Thyroid gland (tissue), 4 donors: ENCODE results near the gene GTF3C5. TPM values are rescaled to one million over a fixed set of nuclear protein-coding genes. Genes with fewer than 3 reads are reported as not detected.
"Not testable (repeated sequence)": the region's sequence is repeated elsewhere in the genome, so short reads cannot be mapped to it uniquely, and the experiment has no call there.

Experiments
- DNase-seq, 2 donors: peaks; one replicate each; pipeline ENCODE4 v3.0.0-alpha.2; 2019
- H3K27ac ChIP-seq, 3 donors: fragments of 200-600 bp; sonication (generic); 1 replicate in 2 of 3; 2 replicates in 1 of 3; pipeline ENCODE4 v1.5.1; 2016 to 2019; ENCODE audit warnings: mild to moderate bottlenecking in 1 of 3, moderate library complexity in 1 of 3
- H3K27me3 ChIP-seq: fragments of 200-600 bp; sonication (generic); one replicate; pipeline ENCODE4 v1.5.1; 2019
- H3K36me3 ChIP-seq, 2 donors: fragments of 200-600 bp; sonication (generic); one replicate each; pipeline ENCODE4 v1.5.1; 2016 to 2019
- H3K4me1 ChIP-seq, 2 donors: fragments of 200-600 bp; sonication (generic); one replicate each; pipeline ENCODE4 v1.5.1; 2017 to 2019
- H3K4me3 ChIP-seq, 3 donors: fragments of 200-600 bp; sonication (generic); replicated peaks in 1 of 3; 1 replicate in 2 of 3; 2 replicates in 1 of 3; pipeline ENCODE4 v1.5.1; 2016; ENCODE audit warnings: mild to moderate bottlenecking in 1 of 3
- H3K9me3 ChIP-seq: fragments of 200-600 bp; sonication (generic); one replicate; pipeline ENCODE4 v1.5.1; 2017
- CTCF ChIP-seq, 6 experiments: fragments of 200-600 bp in 3 of 6; fragments of 450-650 bp in 3 of 6; sonication (generic) in 3 of 6; IDR thresholded peaks; one replicate each; pipeline ENCODE4 v1.5.1; 2016 to 2019; ENCODE audit warnings: antibody characterized with exemption in 6 of 6, mild to moderate bottlenecking in 2 of 6, inconsistent platforms in 1 of 6, moderate library complexity in 1 of 6
- POLR2A ChIP-seq, 2 donors: fragments of 450-650 bp; IDR thresholded peaks; one replicate each; pipeline ENCODE4 v1.6.1; 2017; ENCODE audit warnings: antibody characterized with exemption in 2 of 2, mild to moderate bottlenecking in 2 of 2, moderate library complexity in 1 of 2
- WGBS, 2 donors: methylation state at CpG; one replicate each; pipeline ENCODE4 v1.1.5; 2017; 5-methylcytosine and 5-hydroxymethylcytosine counted together
- intact Hi-C: fragments of 100-400 bp; cut with DNase I; formaldehyde crosslinking; loops from one replicate; pipeline ENCODE4 v1.15.1; 2023
- total RNA-seq, 4 donors: library from RNA; depleted of rRNA; stranded (reverse); fragments of >200 nt; gene quantifications; one replicate each; pipeline ENCODE4 v1.2.3, GENCODE V29; 2016

Gene GTF3C5
- total RNA-seq, 4 donors from 2014 or later, result 49.3 to 69.0 (median 56.8) TPM

GRCh38 chr9:132997591-132997990 is 33.2 kb upstream of the GTF3C5 start:
- Histone ChIP-seq H3K27me3 (no peaks in the 10 kb centered on the region), H3K27ac (no peak overlapping the region), H3K9me3 (no peaks in the 10 kb centered on the region), H3K4me3 (no peak overlapping the region), H3K36me3 (no peaks in the 10 kb centered on the region), H3K4me1 (no peaks in the 10 kb centered on the region)
- TF ChIP-seq CTCF (IDR thresholded peaks at IDR 0.05) (no peak), POLR2A (IDR thresholded peaks at IDR 0.05) (no peak)
- intact Hi-C loops, result no loop called here
- 51% methylated on average over 4 of the region's 4 CpGs for WGBS, 2 donors
- DNase-seq, result no peak

- H3K27me3 ChIP-seq, intact Hi-C loops, H3K9me3 ChIP-seq, H3K27ac ChIP-seq, H3K4me3 ChIP-seq, H3K36me3 ChIP-seq, DNase-seq, H3K4me1 ChIP-seq: not testable (repeated sequence)
- WGBS, 2 donors, result 83 to 87% methylated on average over 4 of the region's 4 CpGs
These were observed 32.6 kb upstream of the GTF3C5 start for GRCh38 chr9:132998221-132998620.

- WGBS, 2 donors, result 75 to 77% methylated on average over 15 to 18 of the region's 18 CpGs
- no peaks in the 10 kb centered on the region for H3K36me3 ChIP-seq
- TF ChIP-seq CTCF (IDR thresholded peaks at IDR 0.05) (no peak), POLR2A (IDR thresholded peaks at IDR 0.05) (no peak)
- H3K4me3 ChIP-seq, result no peak overlapping the region
- DNase-seq, result no peak
- H3K9me3 ChIP-seq, result no peaks in the 10 kb centered on the region
- intact Hi-C loops, result no loop called here
- no peak overlapping the region for H3K27ac ChIP-seq
- H3K27me3 ChIP-seq, result no peaks in the 10 kb centered on the region
- H3K4me1 ChIP-seq, result no peaks in the 10 kb centered on the region
These were observed 31.8 kb upstream of the GTF3C5 start for GRCh38 chr9:132998831-132999635.

GRCh38 chr9:133002147-133003070 is 28.4 kb upstream of the GTF3C5 start:
- Histone ChIP-seq H3K4me3 (no peak overlapping the region), H3K4me1 (no peaks in the 10 kb centered on the region), H3K27me3 (no peaks in the 10 kb centered on the region), H3K9me3 (no peaks in the 10 kb centered on the region), H3K36me3 (no peaks in the 10 kb centered on the region), H3K27ac (no peak overlapping the region)
- TF ChIP-seq CTCF (IDR thresholded peaks at IDR 0.05), result no peak
- no peak for TF ChIP-seq POLR2A (IDR thresholded peaks at IDR 0.05)
- WGBS, 2 donors, result 63 to 65% methylated on average over 13 of the region's 13 CpGs
- no peak for DNase-seq
- intact Hi-C loops, result no loop called here

GRCh38 chr9:133003071-133003461 is 27.7 kb upstream of the GTF3C5 start:
- H3K4me1 ChIP-seq, result no peaks in the 10 kb centered on the region
- WGBS, 2 donors, result 58% methylated on average over 3 to 9 of the region's 13 CpGs
- no peaks in the 10 kb centered on the region for H3K27me3 ChIP-seq
- DNase-seq, result no peak
- H3K36me3 ChIP-seq, result no peaks in the 10 kb centered on the region
- no peak overlapping the region for H3K27ac ChIP-seq
- H3K9me3 ChIP-seq, result no peaks in the 10 kb centered on the region
- H3K4me3 ChIP-seq, result no peak overlapping the region
- TF ChIP-seq POLR2A (IDR thresholded peaks at IDR 0.05) (no peak), CTCF (IDR thresholded peaks at IDR 0.05) (no peak)
- intact Hi-C loops, result no loop called here
